Muscle layer of duodenum (tissue), 2 donors: ENCODE results near the gene GOLGA8T.
"Not testable (repeated sequence)": the region's sequence is repeated elsewhere in the genome, so short reads cannot be mapped to it uniquely, and the experiment has no call there.

Source experiments
- H3K27ac ChIP-seq: one replicate; pipeline ENCODE4 v1.7.0; 2013; ENCODE audit warnings: mild to moderate bottlenecking, low read length
- H3K27me3 ChIP-seq: one replicate; pipeline ENCODE4 v1.7.0; 2013; ENCODE audit warnings: low read depth, mild to moderate bottlenecking, control low read depth, low read length
- H3K36me3 ChIP-seq, 2 donors: one replicate each; pipeline ENCODE4 v1.7.0; 2013; ENCODE audit warnings: low read length in 2 of 2, control low read depth in 1 of 2, mild to moderate bottlenecking in 1 of 2; ENCODE audit not compliant: insufficient read depth in 2 of 2, control insufficient read depth in 1 of 2
- H3K4me1 ChIP-seq, 2 donors: one replicate each; pipeline ENCODE4 v1.7.0; 2013; ENCODE audit warnings: low read length in 2 of 2, mild to moderate bottlenecking in 2 of 2, control low read depth in 1 of 2, moderate library complexity in 1 of 2; ENCODE audit not compliant: insufficient read depth in 2 of 2, control insufficient read depth in 1 of 2
- H3K4me3 ChIP-seq, 2 donors: one replicate each; pipeline ENCODE4 v1.7.0; 2013; ENCODE audit warnings: low read length in 2 of 2, low read depth in 1 of 2, mild to moderate bottlenecking in 1 of 2
- H3K9me3 ChIP-seq, 2 donors: one replicate each; pipeline ENCODE4 v1.7.0; 2013; ENCODE audit warnings: low read length in 2 of 2, control low read depth in 1 of 2, mild to moderate bottlenecking in 1 of 2; ENCODE audit not compliant: control insufficient read depth in 1 of 2
- donor health status: healthy.

GOLGA8T gene, protein sequence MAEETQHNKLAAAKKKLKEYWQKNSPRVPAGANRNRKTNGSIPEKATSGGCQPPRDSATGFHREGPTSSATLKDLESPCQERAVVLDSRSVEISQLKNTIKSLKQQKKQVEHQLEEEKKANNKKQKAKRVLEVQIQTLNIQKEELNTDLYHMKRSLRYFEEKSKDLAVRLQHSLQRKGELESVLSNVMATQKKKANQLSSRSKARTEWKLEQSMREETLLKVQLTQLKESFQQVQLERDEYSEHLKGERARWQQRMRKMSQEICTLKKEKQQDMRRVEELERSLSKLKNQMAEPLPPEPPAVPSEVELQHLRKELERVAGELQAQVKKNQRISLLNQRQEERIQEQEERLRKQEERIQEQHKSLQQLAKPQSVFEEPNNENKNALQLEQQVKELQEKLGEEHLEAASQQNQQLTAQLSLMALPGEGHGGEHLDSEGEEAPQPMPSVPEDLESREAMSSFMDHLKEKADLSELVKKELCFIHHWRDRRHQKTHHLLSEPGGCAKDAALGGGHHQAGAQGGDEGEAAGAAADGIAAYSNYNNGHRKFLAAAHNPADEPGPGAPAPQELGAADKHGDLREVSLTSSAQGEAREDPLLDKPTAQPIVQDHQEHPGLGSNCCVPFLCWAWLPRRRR

DNA sequence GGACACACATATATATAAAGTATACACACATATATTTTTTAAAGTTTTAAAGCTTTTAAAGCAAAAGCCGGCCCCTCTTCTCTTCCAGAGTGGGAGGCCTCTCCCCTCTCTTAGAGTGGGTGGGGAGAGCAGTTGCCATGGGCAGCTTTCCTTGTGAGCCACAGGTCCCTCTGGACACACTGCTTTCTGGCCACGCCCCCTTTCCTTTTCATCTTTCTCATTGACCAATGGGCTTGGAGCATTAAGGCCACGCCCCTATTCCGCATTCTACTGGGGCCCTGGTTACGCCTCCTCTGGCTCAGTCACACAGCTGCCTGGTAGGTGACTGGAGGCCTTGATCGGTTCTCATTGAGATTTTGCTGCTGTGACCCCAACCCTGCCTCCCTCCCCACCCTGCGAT, at the start of gene GOLGA8T:
GOLGA8T (plus strand) TSS at position 301 of the 400 bp plus-strand sequence; CDS start at position 399, 98 bp downstream.
- not testable (repeated sequence) for H3K27ac ChIP-seq, H3K4me3 ChIP-seq, H3K36me3 ChIP-seq, H3K9me3 ChIP-seq, H3K4me1 ChIP-seq, H3K27me3 ChIP-seq

DNA sequence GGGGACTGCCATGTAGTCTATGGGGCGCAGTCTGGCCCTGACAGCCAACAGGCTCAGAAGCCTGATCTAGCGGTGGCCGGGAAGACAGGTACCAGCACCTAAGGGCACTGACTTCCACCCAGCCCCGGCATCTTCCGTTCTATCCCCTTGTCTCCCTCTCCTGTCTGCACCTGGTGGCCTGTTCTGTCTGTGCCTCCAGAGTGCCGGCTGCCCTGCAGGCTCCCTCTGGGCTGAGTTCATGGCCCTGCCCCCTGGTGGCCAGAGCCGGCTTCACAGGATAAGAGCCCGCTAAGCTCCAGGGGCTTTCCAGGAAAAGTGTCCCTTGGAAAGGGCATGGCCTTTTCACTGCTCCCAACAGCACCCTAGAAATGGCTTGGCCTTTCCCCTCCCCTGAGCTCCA, 37.0 kb upstream of the GOLGA8T start:
- H3K36me3 ChIP-seq, H3K27ac ChIP-seq, H3K9me3 ChIP-seq, H3K4me1 ChIP-seq, H3K4me3 ChIP-seq, H3K27me3 ChIP-seq: not testable (repeated sequence)

DNA sequence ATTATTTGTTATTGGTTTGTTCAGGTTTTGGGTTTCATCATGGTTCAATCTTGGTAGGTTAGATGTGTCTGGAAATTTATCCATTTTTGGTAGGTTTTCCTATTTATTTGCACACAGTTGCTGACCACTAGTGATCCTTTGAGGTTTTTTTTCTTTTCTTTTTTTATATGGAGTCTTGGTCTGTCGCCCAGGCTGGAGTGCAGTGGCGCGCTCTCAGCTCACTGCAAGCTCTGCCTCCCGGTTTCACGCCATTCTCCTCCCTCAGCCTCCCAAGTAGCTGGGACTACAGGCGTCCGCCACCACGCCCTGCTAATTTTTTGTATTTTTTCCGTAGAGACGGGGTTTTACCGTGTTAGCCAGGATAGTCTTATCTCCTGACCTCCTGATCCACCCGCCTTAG, 32.0 kb upstream of the GOLGA8T start:
- not testable (repeated sequence) for H3K27ac ChIP-seq, H3K4me1 ChIP-seq, H3K36me3 ChIP-seq, H3K4me3 ChIP-seq, H3K27me3 ChIP-seq, H3K9me3 ChIP-seq

DNA sequence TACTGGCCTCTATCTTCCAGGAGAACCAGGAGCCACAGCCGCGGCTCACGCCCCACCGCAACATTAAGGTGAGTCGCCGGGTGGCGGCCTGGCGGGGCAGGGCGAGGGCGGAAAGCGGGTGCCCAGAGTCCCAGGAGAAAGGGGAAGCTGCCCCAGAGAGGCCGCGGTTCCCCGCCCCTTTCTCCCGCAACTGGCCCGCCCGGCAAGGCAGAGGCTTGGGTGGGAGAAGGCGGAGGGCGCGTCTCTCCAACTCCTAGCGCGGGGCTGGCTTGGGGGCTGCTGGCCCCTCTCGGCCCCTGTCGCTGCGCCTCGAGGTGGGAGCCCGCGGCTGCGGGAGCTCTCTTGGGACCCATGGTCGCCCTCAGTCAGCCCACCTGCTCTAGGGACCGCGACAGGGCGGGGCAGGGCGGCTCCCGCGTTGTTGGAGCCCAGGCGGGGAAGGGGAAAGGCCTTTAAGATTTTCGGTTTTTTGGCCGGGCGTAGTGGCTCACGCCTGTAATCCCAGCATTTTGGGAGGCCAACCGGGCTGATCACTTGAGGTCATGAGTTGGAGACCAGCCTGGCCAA, 30.8 kb upstream of the GOLGA8T start:
- not testable (repeated sequence) for H3K27me3 ChIP-seq, H3K9me3 ChIP-seq, H3K4me1 ChIP-seq, H3K4me3 ChIP-seq, H3K27ac ChIP-seq, H3K36me3 ChIP-seq

DNA sequence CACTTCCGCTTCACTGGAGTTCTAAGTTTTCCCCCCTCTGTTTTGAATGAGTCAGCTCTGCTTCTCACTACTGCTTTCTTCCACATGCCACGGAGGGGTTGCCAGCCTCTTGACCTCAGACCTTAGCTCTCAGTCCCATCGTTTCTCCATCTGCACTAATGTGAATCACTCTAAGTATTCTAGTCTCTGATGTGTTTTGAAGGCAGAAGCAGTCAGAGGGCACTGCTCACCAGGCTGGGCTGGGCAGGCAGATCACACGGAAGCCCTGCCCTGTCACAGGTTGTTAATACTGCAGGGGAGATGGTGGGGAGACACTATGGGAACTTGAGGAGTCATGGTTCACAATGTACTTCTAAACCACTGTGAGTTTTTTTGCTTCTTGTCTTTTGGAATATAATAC, 24.3 kb upstream of the GOLGA8T start:
- not testable (repeated sequence) for H3K27ac ChIP-seq, H3K9me3 ChIP-seq, H3K4me1 ChIP-seq, H3K36me3 ChIP-seq, H3K4me3 ChIP-seq, H3K27me3 ChIP-seq

DNA sequence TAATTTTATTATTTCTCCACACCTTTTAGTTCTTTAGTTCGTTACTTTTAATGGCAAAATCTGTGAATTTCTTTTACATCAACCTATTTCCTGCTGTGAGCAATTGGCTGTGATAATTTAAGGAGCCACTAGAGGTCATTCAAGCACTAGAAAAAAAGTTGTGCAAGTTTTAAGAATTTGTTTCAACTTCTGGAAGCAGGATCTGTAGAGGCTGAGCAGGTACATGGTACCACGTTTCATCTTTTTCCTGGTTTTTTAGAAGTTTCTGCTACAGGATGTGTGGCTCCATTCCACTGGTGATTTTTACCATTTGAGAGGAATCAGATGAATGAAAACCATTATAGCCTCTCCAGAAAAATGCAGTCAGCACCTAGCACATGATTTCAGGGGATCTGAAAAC, 4.8 kb upstream of the GOLGA8T start:
- not testable (repeated sequence) for H3K4me1 ChIP-seq, H3K27ac ChIP-seq, H3K4me3 ChIP-seq, H3K36me3 ChIP-seq, H3K9me3 ChIP-seq, H3K27me3 ChIP-seq

DNA sequence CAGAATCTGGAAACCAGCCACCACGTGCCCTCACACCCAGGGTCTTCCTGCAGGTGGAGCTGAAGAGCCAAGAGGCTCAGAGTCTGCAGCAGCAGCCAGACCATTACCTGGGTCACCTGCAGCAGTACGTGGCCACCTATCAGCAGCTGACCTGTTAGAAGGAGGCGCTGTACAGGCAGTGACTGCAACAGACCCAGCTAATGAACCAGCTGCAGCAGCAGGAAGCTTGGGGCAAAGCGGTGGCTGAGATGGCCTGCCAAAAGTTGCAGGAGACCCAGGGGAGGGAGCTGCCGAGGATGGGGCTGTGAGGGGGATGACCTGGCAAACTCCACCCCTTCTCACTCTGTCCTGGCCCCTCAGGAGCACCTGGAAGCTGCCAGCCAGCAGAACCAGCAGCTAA, 8.4 kb downstream of the GOLGA8T start:
- not testable (repeated sequence) for H3K4me1 ChIP-seq, H3K9me3 ChIP-seq, H3K27me3 ChIP-seq, H3K27ac ChIP-seq, H3K4me3 ChIP-seq, H3K36me3 ChIP-seq

DNA sequence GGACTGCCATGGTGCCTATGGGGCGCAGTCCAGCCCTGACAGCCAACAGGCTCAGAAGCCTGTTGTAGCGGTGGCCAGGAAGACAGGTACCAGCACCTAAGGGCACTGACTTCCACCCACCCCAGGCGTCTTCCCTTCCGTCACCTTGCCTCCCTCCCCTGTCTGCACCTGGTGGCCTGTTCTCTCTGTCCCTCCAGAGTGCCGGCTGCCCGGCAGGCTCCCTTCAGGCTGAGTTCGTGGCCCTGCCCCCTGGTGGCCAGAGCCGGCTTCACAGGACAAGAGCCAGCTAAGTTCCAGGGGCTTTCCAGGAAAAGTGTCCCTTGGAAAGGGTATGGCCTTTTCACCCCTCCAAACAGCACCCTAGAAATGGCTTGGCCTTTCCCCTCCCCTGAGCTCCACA, 15.0 kb downstream of the GOLGA8T start:
- not testable (repeated sequence) for H3K4me3 ChIP-seq, H3K9me3 ChIP-seq, H3K36me3 ChIP-seq, H3K27me3 ChIP-seq, H3K27ac ChIP-seq, H3K4me1 ChIP-seq

DNA sequence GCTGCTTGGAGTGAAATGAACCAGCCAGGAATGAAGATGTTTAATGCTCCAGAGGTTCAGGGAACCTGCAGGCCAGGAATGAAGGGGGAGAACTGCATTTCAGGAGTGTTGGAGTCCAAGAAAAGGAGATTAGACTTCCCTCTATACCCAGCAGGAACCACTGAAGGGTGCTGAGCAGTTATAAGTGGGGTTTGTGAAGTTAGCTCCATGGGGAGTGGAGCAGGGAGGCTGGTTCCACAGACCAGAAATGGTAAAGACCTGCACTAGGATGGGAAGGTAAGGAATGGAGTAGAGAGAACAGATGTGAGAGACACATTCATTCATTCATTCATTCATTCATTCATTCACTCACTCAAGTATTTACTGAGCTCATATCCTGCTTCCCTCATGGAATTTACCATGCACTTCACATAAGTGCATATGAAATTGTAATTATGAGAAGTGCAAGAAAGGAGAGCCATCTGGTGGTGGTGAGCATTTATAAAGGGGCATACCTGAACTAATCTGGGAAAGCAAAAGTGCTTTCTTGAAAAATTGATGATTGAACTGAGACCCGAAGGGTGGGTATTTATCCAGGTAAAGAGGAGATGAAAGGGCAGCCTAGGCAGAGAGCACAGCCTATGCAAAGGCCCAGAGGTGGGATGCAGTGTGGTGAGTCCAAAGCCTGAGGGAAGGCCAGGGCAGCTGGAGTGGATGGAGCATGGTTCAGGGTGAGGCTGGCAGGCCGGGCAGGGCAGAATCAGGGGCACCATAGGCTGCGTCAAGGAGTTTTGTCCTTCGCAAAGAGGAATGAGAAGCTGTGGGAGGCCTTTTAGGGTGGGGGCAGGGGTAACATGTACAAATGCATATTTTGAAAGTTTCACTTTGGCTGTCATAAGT, 27.9 kb downstream of the GOLGA8T start:
- H3K27ac ChIP-seq, H3K36me3 ChIP-seq, H3K27me3 ChIP-seq, H3K4me3 ChIP-seq, H3K9me3 ChIP-seq, H3K4me1 ChIP-seq: not testable (repeated sequence)

DNA sequence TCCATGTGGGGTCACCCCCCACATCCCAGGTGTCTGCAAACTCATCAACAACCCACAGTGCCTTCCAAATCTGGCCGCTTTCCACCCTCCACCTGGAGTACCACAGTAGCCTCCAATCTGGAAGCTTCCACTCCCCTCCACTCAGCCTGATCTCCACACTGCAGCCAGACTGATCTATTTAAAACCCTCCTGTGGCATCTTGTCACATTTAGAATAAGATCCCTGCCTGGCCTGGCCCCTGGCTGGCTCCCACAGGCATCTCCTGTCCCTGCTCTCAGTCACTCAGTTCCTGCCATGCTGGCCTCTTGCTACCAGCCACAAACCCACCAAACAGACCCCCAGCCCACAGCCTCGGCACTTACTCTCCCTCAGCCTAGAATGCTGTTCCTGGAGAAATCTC, 28.9 kb downstream of the GOLGA8T start:
- not testable (repeated sequence) for H3K4me3 ChIP-seq, H3K36me3 ChIP-seq, H3K27me3 ChIP-seq, H3K9me3 ChIP-seq, H3K4me1 ChIP-seq, H3K27ac ChIP-seq

DNA sequence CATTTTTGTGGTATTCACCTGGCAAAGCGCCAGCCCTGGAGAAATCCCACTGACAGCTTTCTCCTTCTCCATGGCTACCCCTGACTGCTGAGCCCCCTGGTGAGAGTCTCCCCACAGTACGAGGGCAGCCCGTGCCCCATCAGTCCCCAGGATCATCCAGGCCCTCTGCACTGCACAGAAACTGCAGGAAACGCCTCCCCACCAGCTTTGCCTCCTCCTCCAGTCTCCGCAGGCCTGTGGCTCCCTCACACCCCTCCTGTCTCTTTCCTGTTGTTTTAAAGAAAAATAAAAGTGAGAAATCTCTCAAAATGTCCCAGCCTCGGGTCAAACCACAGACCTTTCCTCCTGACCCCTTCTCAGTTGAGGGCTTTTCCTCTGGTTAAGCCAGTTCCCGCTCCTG, 29.4 kb downstream of the GOLGA8T start:
- H3K4me1 ChIP-seq, H3K27ac ChIP-seq, H3K4me3 ChIP-seq, H3K9me3 ChIP-seq, H3K36me3 ChIP-seq, H3K27me3 ChIP-seq: not testable (repeated sequence)
